NCI-H526 treated with DMSO at 0.1 percent for 48 hours (cell line): ENCODE results near the gene PMVK.

ENCODE experiments used
- DNase-seq: peaks from one replicate; lab custom pipeline; 2025; lab: John Stamatoyannopoulos, UW

Gene PMVK

GRCh38 chr1:154878371-154879037, 58.0 kb downstream of the PMVK start:
- DNase-seq = peak; percentile 83

- no peak for DNase-seq
These were observed 59.0 kb downstream of the PMVK start for GRCh38 chr1:154877370-154877974.

- no peak for DNase-seq
These were observed 59.6 kb downstream of the PMVK start for GRCh38 chr1:154876842-154877369.
